Pons (tissue), 1 donor: Measurements from ENCODE around the gene DPP7.
"Not testable (repeated sequence)": the region's sequence is repeated elsewhere in the genome, so short reads cannot be mapped to it uniquely, and the experiment has no call there.

ENCODE experiments used
- DNase-seq: peaks from one replicate; pipeline ENCODE4 v3.0.0-alpha.2; 2016; ENCODE audit warnings: low spot score

The DPP7 gene

DNA sequence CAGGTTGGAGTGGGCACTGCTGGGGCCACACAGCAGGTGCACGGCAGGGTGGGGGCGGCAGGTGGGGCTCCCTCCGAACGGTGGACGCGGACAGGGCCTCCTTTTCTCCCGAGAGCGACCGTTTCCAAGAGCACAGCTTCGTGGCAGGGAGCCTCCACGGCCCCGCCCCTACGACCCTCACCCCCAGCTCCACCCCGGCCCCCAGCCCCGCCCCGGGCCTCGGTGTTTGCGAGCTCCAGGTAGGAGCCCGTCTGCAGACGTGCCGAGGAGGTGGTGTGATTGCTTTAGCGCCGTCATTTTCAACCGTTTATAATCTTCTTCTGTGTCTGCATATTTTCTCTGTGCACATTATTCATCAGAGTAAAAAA lies 33.2 kb upstream of the DPP7 start:
- no peak for DNase-seq

GRCh38 chr9:137147091-137147792 lies 32.7 kb upstream of the DPP7 start:
- no peak for DNase-seq

GRCh38 chr9:137146527-137146918 lies 32.0 kb upstream of the DPP7 start:
- DNase-seq = no peak

- no peak for DNase-seq
These were observed 31.4 kb upstream of the DPP7 start for GRCh38 chr9:137145731-137146526.

- DNase-seq = no peak
These were observed 28.9 kb upstream of the DPP7 start for GRCh38 chr9:137143459-137143858.

GRCh38 chr9:137141976-137142936 lies 27.7 kb upstream of the DPP7 start:
- no peak for DNase-seq

GRCh38 chr9:137141050-137141810 lies 26.7 kb upstream of the DPP7 start:
- DNase-seq = no peak

DNA sequence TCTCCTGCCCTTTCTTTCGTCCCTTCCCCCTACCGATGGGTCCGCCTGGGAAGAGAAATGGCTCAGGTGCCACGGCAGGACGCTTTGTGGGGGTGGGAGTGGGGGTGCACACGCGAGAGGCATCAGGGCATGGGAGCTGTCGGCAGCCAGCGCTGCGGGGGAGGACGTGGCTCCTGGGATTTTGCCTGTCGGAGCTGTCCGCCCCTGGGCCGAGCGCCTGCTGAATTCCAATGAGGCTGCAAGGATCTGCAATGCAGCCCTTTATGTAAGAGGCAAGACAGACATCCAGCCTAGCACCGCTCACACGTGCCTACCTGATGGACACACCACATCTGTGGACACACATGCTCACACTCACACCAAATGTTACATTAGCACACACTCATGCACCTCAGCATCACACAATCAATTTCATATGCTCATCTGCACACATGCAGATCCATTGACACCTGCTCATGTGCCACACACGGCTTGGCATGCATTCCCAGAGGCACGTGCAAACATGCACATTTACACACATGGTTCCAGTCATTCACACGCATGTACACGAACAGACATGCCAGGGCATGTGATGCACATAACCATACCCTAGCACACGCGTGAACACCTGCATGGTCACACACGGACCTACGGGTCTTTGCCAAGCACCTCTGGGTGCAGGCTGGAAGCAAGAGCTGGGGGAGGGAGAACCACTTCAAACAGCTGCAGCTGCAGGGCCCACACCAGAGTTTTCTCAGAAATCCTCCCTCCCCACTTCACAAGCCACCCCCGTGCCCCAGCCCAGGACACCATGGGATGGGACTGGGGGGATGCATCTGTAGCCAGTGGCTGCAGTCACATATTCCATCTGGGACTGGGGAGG lies 25.8 kb upstream of the DPP7 start:
- DNase-seq = no peak

DNA sequence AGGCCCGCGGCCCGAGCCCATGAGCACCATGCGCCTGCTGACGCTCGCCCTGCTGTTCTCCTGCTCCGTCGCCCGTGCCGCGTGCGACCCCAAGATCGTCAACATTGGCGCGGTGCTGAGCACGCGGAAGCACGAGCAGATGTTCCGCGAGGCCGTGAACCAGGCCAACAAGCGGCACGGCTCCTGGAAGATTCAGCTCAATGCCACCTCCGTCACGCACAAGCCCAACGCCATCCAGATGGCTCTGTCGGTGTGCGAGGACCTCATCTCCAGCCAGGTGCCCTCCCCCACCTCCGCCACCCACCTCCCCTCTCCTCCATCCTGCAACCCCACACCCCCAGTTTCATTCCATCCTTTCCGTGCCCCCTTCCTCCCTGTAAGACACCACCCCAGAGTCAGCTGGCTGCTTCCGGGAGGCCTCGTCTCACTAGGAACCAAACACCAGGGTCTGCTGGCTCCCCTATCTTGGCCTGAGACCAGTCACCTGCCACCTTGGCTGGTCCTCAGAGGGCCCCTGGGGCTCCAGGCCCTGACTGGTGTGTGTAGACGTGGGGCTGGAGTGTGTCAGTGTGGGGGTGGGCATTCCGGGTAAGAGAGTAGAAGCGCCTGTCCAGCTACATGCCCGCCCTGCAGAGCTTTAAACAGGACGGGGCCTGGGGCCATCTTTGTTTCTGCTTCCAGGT lies 25.1 kb upstream of the DPP7 start:
- no peak for DNase-seq

DNA sequence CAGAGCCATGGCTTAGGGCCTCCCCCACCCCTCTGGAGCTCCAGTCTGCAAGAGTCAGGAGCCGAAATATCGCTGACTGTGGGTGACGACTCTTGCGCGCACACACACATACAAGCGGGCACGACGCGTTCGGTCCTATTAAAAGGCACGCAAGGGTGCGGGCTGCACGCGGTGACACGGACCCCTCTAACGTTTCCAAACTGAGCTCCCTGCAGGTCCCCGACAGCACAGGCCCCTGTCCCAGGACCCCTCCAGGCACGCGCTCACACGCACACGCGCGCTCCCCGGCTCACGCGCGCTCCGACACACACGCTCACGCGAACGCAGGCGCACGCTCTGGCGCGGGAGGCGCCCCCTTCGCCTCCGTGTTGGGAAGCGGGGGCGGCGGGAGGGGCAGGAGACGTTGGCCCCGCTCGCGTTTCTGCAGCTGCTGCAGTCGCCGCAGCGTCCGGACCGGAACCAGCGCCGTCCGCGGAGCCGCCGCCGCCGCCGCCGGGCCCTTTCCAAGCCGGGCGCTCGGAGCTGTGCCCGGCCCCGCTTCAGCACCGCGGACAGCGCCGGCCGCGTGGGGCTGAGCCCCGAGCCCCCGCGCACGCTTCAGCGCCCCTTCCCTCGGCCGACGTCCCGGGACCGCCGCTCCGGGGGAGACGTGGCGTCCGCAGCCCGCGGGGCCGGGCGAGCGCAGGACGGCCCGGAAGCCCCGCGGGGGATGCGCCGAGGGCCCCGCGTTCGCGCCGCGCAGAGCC lies 24.4 kb upstream of the DPP7 start, which contains the start of gene GRIN1:
Gene GRIN1, plus strand, starts transcription at position 433 of the 746 bp plus-strand sequence. CDS start 333 bp downstream, outside the sequence.
- no peak for DNase-seq

GRCh38 chr9:137138058-137138721 lies 23.7 kb upstream of the DPP7 start:
- DNase-seq = no peak

DNA sequence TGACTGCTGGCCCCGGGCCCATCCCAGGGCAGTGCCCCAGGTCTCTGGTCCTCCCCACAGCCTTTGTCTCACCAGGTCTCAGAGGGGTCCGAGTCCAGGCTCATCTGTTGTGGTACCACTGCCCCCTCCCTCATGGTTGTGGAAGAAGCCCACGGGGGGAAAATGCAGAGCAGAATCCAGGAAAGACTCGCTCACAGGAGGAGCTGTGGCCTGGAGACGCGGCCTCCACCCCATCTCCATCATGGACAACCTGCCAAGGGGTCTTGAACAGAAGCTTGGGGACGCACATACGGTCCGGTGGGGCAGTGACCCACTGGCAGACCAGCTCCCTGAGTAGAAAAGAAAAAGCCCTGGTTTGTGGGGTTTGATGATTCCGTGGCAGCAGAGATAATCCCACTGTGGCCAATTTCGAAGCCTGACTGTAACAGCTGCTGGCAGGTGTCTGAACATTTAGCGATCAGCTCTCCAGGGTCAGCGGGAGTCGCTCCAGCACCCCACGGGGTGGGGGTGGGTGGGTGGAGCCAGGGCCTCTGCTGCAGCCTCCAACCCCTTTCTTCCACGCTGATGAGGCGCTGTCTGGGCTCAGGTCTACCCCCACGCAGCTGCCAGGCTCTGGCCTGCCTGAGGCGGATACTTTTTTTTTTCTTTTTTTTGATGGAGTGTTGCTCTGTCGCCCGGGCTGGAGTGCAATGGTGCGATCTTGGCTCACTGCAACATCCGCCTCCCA lies 22.5 kb upstream of the DPP7 start:
- no peak for DNase-seq

DNA sequence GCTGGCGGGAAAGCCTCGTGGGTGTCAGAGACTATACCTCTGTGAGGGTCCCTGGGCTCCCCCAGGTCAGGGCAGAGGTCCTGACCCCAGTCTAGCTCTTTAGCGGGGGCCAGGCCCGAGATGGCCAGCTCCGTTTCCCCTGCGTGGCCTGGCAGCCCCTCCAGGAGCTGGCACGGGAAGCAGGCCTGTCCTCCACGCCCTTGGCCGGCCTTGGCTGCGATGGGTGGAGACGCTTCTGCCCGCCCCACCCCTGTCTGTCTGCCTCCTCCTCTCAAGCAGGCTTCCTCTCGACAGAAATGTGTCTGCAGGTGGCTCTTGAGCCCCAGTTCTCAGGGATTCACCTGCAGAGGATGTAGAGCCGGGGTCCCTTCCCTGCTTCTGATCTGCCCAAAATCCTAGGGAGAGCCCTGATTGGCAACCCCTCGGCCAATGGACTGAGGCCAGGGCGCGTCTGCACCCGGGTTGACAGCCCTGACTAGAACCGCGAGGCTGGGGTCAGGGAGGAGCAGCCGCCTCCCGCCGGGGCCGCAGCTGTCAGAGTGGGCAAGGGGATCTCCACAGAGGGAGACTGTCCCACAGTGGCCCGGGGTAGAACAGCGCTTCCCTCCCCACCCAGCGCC lies 21.8 kb upstream of the DPP7 start:
- DNase-seq = no peak

DNA sequence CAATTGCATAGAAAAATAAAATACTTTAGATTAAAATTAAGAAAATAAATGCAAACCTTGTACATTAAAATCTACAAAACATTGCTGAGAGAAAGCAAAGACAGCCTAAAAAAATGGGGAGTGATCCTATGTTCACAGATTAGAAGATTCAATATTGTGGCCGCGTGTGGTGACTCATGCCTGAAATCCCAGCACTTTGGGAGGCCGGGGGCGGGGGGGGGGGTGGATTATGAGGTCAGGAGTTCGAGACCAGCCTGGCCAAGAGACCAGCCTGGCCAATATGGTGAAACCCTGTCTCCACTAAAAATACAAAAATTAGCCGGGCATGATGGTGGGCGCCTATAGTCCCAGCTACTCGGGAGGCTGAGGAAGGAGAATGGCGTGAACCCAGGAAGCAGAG lies 20.6 kb upstream of the DPP7 start:
- DNase-seq = not testable (repeated sequence)

DNA sequence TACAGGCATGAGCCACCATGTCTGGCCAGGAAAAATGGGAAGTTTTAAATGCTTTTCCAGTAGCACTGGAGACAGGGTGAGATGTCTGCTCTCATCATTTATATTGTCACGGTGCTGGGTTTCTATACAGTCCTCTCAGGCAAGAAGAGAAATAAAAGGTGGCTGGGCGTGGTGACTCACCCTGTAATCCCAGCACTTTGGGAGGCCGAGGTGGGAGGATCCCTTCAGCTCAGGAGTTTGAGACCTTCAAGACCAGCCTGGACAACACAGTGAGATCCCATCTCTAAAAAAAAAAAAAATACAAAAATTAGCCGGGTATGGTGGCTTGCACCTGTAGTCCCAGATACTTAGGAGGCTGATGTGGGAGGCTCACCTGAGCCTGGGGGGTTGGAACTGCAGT lies 19.7 kb upstream of the DPP7 start:
- DNase-seq = no peak

- no peak for DNase-seq
These were observed 15.7 kb upstream of the DPP7 start for GRCh38 chr9:137130176-137130755.
